Stomach smooth muscle (tissue), 2 donors: ENCODE data around the gene CCDC116.
"Not testable (repeated sequence)": the region's sequence is repeated elsewhere in the genome, so short reads cannot be mapped to it uniquely, and the experiment has no call there.

ENCODE experiments used
- H3K27ac ChIP-seq: one replicate; pipeline ENCODE4 v1.7.0; 2013; ENCODE audit warnings: mild to moderate bottlenecking, low read length, inconsistent platforms
- H3K27me3 ChIP-seq, 2 donors: one replicate each; pipeline ENCODE4 v1.7.0; 2013; ENCODE audit warnings: low read length in 2 of 2; ENCODE audit not compliant: insufficient read depth in 2 of 2, control insufficient read depth in 1 of 2
- H3K36me3 ChIP-seq, 2 donors: one replicate each; pipeline ENCODE4 v1.7.0; 2013; ENCODE audit warnings: low read length in 2 of 2; ENCODE audit not compliant: control insufficient read depth in 2 of 2, insufficient read depth in 2 of 2
- H3K4me1 ChIP-seq: one replicate; pipeline ENCODE4 v1.7.0; 2013; ENCODE audit warnings: low read length; ENCODE audit not compliant: control insufficient read depth, insufficient read depth
- H3K4me3 ChIP-seq, 2 donors: one replicate each; pipeline ENCODE4 v1.7.0; 2013; ENCODE audit warnings: low read length in 2 of 2
- H3K9ac ChIP-seq, 2 donors: one replicate each; pipeline ENCODE4 v1.7.0; 2013; ENCODE audit warnings: low read length in 2 of 2, mild to moderate bottlenecking in 1 of 2
- H3K9me3 ChIP-seq, 2 donors: one replicate each; pipeline ENCODE4 v1.7.0; 2013; ENCODE audit warnings: low read length in 2 of 2; ENCODE audit not compliant: control insufficient read depth in 2 of 2
- donor health status: healthy.
- donor health status: Pancreatic carcinoma.

Gene CCDC116

DNA sequence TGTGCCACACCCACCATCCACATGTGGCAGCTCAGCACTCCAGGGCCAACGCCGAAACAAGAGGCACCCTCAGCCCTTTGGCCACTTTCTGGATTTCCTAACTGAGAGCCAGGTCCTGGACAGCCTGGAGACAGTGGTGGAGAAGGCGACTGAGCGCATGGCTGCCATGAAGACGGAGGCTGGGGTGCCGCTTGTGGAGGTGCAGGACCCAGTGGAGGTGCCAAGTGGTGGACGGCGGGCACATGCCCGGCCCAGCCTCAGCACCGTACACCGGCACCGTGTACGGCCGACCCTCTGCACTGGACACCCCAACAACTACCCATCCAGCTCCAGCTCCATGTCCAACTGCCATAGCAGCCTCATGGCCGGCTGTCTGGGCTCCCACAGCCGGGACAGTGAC, 1.5 kb downstream of the CCDC116 start:
- Histone ChIP-seq H3K4me3 (no peak overlapping the region), H3K4me1 (peaks cover 4% of the 10 kb centered on the region), H3K27me3 (no peaks in the 10 kb centered on the region), H3K9ac (no peak overlapping the region), H3K27ac (no peak overlapping the region), H3K9me3 (no peaks in the 10 kb centered on the region), H3K36me3 (no peaks in the 10 kb centered on the region)

DNA sequence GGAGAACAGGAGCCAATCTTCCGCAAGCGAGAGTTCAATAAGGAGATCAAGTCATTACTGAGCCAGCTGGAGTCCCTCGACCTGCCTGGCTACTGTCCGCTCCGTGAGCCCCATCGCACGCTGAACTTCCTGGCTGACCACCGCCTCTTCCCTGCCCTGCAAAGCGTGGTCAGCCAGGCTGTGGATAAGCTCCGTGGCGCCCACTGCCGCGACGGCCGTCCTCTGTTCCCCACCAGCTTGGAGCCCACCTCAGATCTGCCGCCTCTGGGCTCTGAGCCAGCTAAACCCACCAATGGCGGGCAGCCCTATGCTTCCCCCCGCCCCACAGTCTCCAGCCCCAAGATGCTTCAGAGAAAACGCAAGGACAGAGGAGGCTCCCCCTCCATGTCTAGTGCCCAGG, 2.3 kb downstream of the CCDC116 start:
- no peak overlapping the region for H3K27ac ChIP-seq
- H3K36me3 ChIP-seq: no peaks in the 10 kb centered on the region
- no peaks in the 10 kb centered on the region for H3K9me3 ChIP-seq
- no peaks in the 10 kb centered on the region for H3K4me1 ChIP-seq
- H3K4me3 ChIP-seq: no peak overlapping the region
- H3K27me3 ChIP-seq: no peaks in the 10 kb centered on the region
- H3K9ac ChIP-seq: no peak overlapping the region

DNA sequence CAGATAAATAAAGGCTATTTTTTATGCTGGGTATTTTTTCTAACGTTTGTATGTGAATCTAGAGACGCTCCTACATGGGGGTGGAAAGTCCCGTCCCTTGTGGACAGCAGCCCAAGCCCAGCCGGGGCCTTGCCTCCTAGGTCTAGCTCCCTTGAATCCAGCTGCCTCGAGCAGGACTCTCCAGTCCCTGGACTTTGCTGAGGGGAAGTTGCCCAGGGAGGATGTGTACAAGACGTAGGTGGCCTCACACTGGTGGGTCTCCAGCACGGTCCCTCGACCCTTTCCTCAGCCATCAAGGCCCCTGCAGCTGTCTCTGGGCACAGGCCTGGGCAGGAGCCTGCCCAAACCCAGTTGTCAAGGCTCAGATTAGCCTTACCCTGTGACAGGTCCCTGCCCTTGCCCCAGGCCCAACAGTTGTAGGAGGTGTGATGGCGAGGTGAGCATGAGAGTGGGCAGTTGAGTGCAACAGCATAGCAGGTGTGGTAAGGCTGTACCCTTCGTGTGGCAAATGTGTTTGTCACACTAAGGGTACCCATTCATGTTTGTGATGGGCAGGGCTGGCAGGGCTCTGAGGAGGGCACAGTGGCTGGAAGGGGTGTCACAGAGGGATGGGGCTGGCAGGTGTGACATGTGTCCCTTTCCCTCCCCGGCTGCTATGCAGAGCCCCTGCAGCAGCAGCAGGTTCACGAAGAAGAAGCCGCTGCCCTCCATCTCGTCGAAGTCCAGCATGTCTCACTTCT, 3.4 kb downstream of the CCDC116 start:
- Histone ChIP-seq H3K4me1 (no peaks in the 10 kb centered on the region), H3K4me3 (no peak overlapping the region), H3K27me3 (no peaks in the 10 kb centered on the region), H3K36me3 (no peaks in the 10 kb centered on the region), H3K27ac (no peak overlapping the region), H3K9ac (no peak overlapping the region), H3K9me3 (no peaks in the 10 kb centered on the region)

DNA sequence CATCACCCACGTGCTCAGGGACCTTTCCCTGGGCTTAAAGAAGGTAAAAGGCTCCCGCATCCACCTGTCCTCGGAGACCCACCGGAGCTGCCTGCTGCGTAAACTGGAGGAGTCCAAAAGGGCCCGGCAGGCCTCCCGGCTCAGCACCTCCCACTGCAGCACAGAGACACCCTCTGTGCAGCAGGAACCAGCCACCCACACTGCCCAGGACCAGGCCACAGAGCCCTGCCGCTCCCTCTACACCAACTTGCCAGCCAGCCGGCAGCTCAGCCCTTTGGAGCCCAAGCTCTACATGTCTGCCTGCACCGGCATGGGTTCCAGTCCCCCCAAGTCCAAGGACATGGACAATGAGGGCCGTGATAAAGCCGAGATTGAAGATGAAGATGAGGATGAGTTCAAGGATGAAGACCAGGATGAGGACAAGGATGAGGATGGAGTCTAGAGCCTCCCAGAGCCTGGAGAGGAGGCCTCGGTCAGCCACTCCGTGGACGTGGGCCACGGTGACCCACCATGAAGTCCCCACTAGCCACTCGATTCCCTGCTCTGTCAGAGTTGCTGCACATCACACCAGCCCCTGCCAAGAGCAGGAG, 4.2 kb downstream of the CCDC116 start:
- H3K27ac ChIP-seq: no peak overlapping the region
- H3K9me3 ChIP-seq: no peaks in the 10 kb centered on the region
- H3K27me3 ChIP-seq: no peaks in the 10 kb centered on the region
- H3K36me3 ChIP-seq: no peaks in the 10 kb centered on the region
- no peak overlapping the region for H3K4me3 ChIP-seq
- no peak overlapping the region for H3K9ac ChIP-seq
- peaks cover 7% of the 10 kb centered on the region for H3K4me1 ChIP-seq

DNA sequence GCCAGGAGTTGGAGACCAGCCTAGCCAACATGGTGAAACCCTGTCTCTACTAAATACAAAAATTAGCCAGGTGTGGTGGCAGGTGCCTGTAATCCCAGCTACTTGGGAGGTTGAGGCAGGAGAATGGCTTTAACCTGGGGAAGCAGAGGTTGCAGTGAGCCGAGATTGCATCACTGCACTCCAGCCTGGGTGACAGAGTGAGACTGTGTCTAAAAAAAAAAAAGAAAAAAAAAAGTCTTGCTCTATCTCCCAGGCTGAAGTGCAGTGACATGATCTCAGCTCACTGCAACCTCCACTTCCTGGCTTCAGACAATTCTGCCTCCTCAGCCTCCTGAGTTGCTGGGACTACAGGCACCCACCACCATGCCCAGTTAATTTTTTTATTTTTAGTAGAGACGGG, 4.9 kb downstream of the CCDC116 start:
- H3K9ac ChIP-seq, H3K36me3 ChIP-seq, H3K9me3 ChIP-seq, H3K27ac ChIP-seq, H3K4me3 ChIP-seq, H3K27me3 ChIP-seq: not testable (repeated sequence)
- peaks cover 11% of the 10 kb centered on the region for H3K4me1 ChIP-seq

DNA sequence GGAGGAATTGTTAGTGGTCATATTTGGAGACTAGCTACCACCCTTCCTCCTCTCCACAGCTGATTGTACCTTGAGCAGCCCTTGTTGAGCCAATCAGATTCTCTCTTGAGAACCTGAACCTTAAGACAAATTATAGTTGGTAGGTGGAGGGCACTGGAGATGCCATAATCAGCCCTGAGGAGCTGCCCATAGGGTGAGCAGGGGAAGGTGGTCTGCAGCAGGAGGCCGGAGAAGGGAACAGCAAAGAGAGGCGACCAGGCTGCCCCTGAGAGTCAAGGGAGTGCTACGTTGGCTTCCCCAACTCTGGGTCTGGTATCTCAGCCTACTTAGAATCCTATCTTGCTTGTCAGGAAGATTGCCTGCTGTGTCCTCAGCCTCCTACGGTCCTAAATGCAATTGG, 6.8 kb downstream of the CCDC116 start:
- Histone ChIP-seq H3K27me3 (no peaks in the 10 kb centered on the region), H3K4me3 (no peak overlapping the region), H3K9ac (no peak overlapping the region), H3K36me3 (peaks cover 0 to 4% of the 10 kb centered on the region in 2 donors), H3K9me3 (no peaks in the 10 kb centered on the region), H3K4me1 (peaks cover 23% of the 10 kb centered on the region), H3K27ac (no peak overlapping the region)

DNA sequence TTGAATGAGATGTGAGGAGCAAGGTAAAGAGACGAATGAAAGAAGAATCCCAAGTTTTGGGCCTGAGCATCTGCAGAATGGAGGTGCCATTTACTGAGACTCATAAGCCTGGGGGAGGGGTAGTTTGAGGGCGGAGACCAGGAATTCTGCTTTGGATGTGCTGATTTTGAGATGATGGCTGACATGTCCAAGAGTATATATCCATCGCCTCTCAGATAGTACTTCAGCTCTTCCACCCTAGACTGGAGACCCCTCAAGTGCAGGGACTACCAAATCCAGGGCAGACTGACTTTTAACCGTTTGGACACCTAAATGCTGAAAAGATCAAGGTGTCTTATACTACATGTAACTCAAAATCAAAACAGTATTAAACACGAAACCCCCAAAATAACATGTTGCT, 8.2 kb downstream of the CCDC116 start:
- Histone ChIP-seq H3K4me3 (no peak overlapping the region), H3K27ac (no peak overlapping the region), H3K9ac (no peak overlapping the region), H3K27me3 (no peaks in the 10 kb centered on the region), H3K9me3 (no peaks in the 10 kb centered on the region), H3K36me3 (peaks cover 0 to 4% of the 10 kb centered on the region in 2 donors), H3K4me1 (peaks cover 23% of the 10 kb centered on the region)

DNA sequence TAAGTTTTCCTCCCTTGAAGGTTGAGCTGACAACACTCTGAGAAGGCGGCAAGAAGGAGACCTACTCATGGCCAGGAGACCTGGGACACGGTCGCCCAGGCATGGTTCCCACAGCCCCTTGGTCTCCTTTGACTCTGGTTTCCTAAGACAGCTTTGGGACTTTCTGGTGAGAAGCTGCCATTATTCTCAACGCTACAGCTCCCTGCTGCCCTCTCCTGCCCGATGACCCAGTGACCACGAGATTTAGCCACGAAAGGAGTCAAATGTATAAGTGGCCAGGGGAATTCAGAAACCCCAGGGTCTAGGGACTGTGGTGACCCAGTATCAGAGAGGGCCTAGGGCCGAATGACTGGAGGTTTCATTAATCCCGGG, 8.8 kb downstream of the CCDC116 start:
- no peaks in the 10 kb centered on the region for H3K27me3 ChIP-seq
- no peaks in the 10 kb centered on the region for H3K9me3 ChIP-seq
- H3K9ac ChIP-seq: peak overlapping the region; percentile 36 to 73
- H3K4me3 ChIP-seq: peak overlapping the region; percentile 37 to 87
- H3K4me1 ChIP-seq: peaks cover 23% of the 10 kb centered on the region
- peak overlapping the region; percentile 41 for H3K27ac ChIP-seq
- peaks cover 0 to 4% of the 10 kb centered on the region in 2 donors for H3K36me3 ChIP-seq

DNA sequence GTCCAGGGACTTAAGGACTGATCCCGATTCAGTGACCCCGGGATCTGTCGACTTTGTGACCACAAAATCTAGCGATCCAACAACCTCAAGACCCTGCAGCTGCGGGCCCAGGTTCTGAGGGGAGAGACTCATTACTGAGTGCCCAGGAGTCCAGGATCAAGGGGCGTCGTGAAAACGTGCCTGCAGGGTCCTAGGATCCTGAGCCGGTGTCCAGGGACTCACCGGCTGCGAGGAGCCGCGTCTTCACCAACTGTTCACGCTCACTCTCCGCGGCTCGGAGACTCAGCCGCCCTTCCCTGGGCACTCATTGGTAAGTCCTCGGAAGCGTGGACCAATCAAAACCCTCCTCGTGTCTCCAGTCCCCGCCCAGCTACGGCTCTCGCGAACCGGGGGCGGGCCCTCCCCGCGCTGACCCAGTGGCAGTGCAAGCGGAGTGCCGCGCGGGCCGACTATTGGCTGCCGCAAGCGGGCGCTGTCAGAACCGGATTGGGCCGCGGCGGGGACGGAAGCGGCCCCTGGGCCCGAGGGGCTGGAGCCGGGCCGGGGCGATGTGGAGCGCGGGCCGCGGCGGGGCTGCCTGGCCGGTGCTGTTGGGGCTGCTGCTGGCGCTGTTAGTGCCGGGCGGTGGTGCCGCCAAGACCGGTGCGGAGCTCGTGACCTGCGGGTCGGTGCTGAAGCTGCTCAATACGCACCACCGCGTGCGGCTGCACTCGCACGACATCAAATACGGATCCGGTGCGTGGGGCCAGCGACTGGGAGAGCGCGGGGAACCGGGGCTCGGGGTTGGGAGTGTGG, 9.4 kb downstream of the CCDC116 start, which contains the start of gene SDF2L1:
Gene SDF2L1 (plus strand): TSS at position 514 of the 795 bp plus-strand sequence. CDS start 35 bp downstream, at position 549.
- no peaks in the 10 kb centered on the region for H3K9me3 ChIP-seq
- peak within 1 kb of the TSS; percentile 46 for H3K27ac ChIP-seq
- peaks cover 0 to 4% of the 10 kb centered on the region in 2 donors for H3K36me3 ChIP-seq
- peak within 1 kb of the TSS; percentile 64 to 73 for H3K9ac ChIP-seq
- no peaks in the 10 kb centered on the region for H3K27me3 ChIP-seq
- H3K4me3 ChIP-seq: peak within 1 kb of the TSS; percentile 87 to 88
- peaks cover 23% of the 10 kb centered on the region for H3K4me1 ChIP-seq

DNA sequence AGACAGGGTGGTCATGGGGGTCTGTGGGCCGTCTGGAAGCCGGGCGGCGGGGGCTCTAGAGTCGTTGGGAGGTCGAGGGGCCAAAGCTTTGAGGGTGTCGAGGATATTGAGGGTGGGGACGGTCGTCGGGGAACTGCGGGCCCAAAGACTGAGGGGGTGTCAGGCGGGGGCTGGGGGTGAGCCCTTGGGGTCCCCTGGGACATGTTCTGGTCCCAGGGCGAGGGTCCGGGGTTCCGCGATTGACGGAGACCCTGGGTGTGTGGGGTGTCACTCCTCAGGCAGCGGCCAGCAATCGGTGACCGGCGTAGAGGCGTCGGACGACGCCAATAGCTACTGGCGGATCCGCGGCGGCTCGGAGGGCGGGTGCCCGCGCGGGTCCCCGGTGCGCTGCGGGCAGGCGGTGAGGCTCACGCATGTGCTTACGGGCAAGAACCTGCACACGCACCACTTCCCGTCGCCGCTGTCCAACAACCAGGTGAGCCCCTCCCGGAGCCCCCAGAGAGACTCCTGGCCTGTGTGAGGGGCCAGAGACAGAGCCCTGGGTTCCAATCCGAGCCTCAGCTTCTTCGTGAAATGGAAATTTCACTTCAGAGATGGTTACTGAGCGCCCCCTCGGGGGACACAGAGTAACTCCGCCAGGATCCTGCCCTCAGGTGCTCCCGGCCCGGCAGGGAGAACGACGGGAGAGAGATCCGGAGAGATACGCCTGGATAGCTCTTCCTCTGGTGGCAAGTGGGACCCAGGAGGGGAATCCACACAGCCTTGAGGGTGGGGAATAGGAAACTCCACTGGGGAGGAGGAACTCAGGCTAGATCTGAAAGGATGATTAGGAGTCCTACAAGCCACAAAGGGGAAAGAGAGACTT, 10.3 kb downstream of the CCDC116 start:
- Histone ChIP-seq H3K27me3 (no peaks in the 10 kb centered on the region), H3K9me3 (no peaks in the 10 kb centered on the region), H3K4me1 (peaks cover 23% of the 10 kb centered on the region), H3K9ac (peak overlapping the region; percentile 62 to 64), H3K27ac (peak overlapping the region; percentile 46), H3K4me3 (peak overlapping the region; percentile 87 to 88), H3K36me3 (peaks cover 0 to 4% of the 10 kb centered on the region in 2 donors)
